Peyer's patch (tissue), 4 donors: Measurements from ENCODE around the gene NELL1.

ENCODE experiments used
- POLR2A ChIP-seq, 2 donors: fragments of 450-650 bp; IDR thresholded peaks; one replicate each; pipeline ENCODE4 v1.5.1; 2017; ENCODE audit warnings: antibody characterized with exemption in 2 of 2, mild to moderate bottlenecking in 2 of 2, moderate library complexity in 2 of 2
- TF ChIP-seq, protein P1 (sequence below), 6 experiments: fragments of 450-650 bp in 4 of 6; fragments of 200-600 bp in 2 of 6; sonication (generic) in 1 of 6; IDR thresholded peaks; one replicate each; pipeline ENCODE4 v1.5.1; 2017 to 2019; ENCODE audit warnings: antibody characterized with exemption in 6 of 6, mild to moderate bottlenecking in 3 of 6, moderate library complexity in 1 of 6

DNA sequence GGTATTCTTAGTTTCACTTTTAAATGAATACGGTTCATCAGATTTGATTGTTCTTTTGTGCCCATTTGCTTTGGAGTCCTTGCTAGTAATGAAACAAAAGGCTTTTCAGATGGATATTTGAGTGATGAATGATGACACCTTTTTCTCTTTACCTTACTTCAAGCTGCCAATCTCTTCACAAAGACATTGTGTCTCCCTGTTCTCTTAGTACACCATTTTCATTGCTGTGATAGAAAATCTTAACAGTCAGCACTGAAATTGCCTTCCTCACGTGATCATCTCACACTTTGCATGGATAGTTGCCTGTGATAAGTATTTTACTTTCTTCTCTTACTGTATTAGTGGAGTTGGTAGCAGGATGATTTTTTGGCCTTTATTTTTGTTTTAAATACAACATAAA, 396.6 kb downstream of the NELL1 start:
- TF ChIP-seq, protein P1, sequence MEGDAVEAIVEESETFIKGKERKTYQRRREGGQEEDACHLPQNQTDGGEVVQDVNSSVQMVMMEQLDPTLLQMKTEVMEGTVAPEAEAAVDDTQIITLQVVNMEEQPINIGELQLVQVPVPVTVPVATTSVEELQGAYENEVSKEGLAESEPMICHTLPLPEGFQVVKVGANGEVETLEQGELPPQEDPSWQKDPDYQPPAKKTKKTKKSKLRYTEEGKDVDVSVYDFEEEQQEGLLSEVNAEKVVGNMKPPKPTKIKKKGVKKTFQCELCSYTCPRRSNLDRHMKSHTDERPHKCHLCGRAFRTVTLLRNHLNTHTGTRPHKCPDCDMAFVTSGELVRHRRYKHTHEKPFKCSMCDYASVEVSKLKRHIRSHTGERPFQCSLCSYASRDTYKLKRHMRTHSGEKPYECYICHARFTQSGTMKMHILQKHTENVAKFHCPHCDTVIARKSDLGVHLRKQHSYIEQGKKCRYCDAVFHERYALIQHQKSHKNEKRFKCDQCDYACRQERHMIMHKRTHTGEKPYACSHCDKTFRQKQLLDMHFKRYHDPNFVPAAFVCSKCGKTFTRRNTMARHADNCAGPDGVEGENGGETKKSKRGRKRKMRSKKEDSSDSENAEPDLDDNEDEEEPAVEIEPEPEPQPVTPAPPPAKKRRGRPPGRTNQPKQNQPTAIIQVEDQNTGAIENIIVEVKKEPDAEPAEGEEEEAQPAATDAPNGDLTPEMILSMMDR (IDR thresholded peaks at IDR 0.05) = no peak
- no peak for TF ChIP-seq POLR2A (IDR thresholded peaks at IDR 0.05)
